PC-9 (cell line): Measurements from ENCODE around the gene SNX8. TPM values are rescaled to one million over a fixed set of nuclear protein-coding genes. Genes with fewer than 3 reads are reported as not detected.

Source experiments
- Bru-seq: library from RNA; stranded (reverse); fragments of 400-500 nt; gene quantifications from one replicate; lab custom pipeline; 2021; lab: Mats Ljungman, UMichigan
- BruChase-seq, 2 experiments: library from RNA; stranded (reverse); fragments of 400-500 nt; gene quantifications; one replicate each; lab custom pipeline; 2021; lab: Mats Ljungman, UMichigan
- BruUV-seq: library from RNA; stranded (reverse); fragments of 400-500 nt; replicated peaks from 2 replicates; lab custom pipeline; 2021; lab: Mats Ljungman, UMichigan
- CTCF ChIA-PET: fragments of 300-600 bp; sonication (Branson Sonifier 250); formaldehyde crosslinking; loops from one replicate; lab custom pipeline; 2022; ENCODE audit warnings: antibody characterized with exemption; lab: Charles Lee
- POLR2A ChIA-PET: fragments of 300-600 bp; sonication (Branson Sonifier 250); formaldehyde crosslinking; loops from one replicate; lab custom pipeline; 2022; ENCODE audit warnings: antibody characterized with exemption; ENCODE audit not compliant: unreplicated experiment; lab: Charles Lee
- DNase-seq, 2 experiments: peaks; one replicate each; pipeline versions ENCODE4 v3.0.0 to v3.0.0-alpha.2; 2015 to 2022; ENCODE audit warnings: mixed read lengths in 1 of 2
- H2AFZ ChIP-seq: fragments of 200-600 bp; sonication (generic); 2 replicates; pipeline ENCODE4 v1.8.1; 2017; ENCODE audit warnings: antibody characterized with exemption
- H3F3A ChIP-seq: fragments of 200-600 bp; sonication (generic); 2 replicates; pipeline ENCODE4 v1.8.1; 2017; ENCODE audit warnings: antibody characterized with exemption, mild to moderate bottlenecking, low read depth; ENCODE audit not compliant: insufficient read depth
- H3K27ac ChIP-seq: fragments of 200-600 bp; sonication (generic); 2 replicates; pipeline ENCODE4 v1.6.1; 2016; ENCODE audit warnings: mixed run types
- H3K27me3 ChIP-seq: fragments of 200-600 bp; sonication (generic); 2 replicates; pipeline ENCODE4 v1.6.1; 2016; ENCODE audit warnings: low read depth, mixed run types; ENCODE audit not compliant: insufficient read depth
- H3K36me3 ChIP-seq: fragments of 200-600 bp; sonication (generic); 2 replicates; pipeline ENCODE4 v1.6.1; 2016; ENCODE audit warnings: low read depth, mixed run types
- H3K4me1 ChIP-seq: fragments of 200-600 bp; sonication (generic); replicated peaks from 2 replicates; pipeline ENCODE4 v1.6.1; 2016; ENCODE audit warnings: mixed run types; ENCODE audit not compliant: insufficient read depth
- H3K4me2 ChIP-seq: fragments of 200-600 bp; sonication (generic); 2 replicates; pipeline ENCODE4 v1.6.1; 2017; ENCODE audit warnings: mixed run types
- H3K4me3 ChIP-seq: fragments of 200-600 bp; sonication (generic); 2 replicates; pipeline ENCODE4 v1.6.1; 2016; ENCODE audit warnings: mixed run types
- H3K79me2 ChIP-seq: fragments of 200-600 bp; sonication (generic); 2 replicates; pipeline ENCODE4 v1.6.1; 2017; ENCODE audit warnings: low read depth, mixed run types
- H3K9me2 ChIP-seq: fragments of 200-600 bp; sonication (generic); 2 replicates; pipeline ENCODE4 v1.8.1; 2017; ENCODE audit warnings: mild to moderate bottlenecking; ENCODE audit not compliant: insufficient read depth
- H3K9me3 ChIP-seq: fragments of 200-600 bp; sonication (generic); 2 replicates; pipeline ENCODE4 v1.8.1; 2016; ENCODE audit warnings: low read depth; ENCODE audit not compliant: insufficient read depth
- H4K20me1 ChIP-seq: fragments of 200-600 bp; sonication (generic); 2 replicates; pipeline ENCODE4 v1.8.1; 2017; ENCODE audit not compliant: insufficient read depth
- CTCF ChIP-seq: fragments of 200-600 bp; sonication (generic); conservative IDR thresholded peaks from 2 replicates; pipeline ENCODE4 v1.6.1; 2017; ENCODE audit warnings: mixed run types, antibody characterized with exemption, mild to moderate bottlenecking, moderate library complexity
- EZH2 ChIP-seq: fragments of 200-600 bp; sonication (generic); IDR thresholded peaks from 2 replicates; pipeline ENCODE4 v1.8.0; 2017; ENCODE audit warnings: antibody characterized with exemption, low read depth
- intact Hi-C: fragments of 100-400 bp; cut with micrococcal nuclease; formaldehyde crosslinking; loops from one replicate; pipeline ENCODE4 v1.10.0; 2022; ENCODE audit not compliant: unreplicated experiment
- long read RNA-seq: library from polyadenylated mRNA; stranded (forward); transcript quantifications from one replicate; pipeline ENCODE4 v2.0.0, GENCODE V29; 2022
- total RNA-seq: library from RNA; stranded (reverse); gene quantifications from 2 replicates; pipeline ENCODE4 v1.2.3, GENCODE V29; 2021

The SNX8 gene
- 73.9 and 102 TPM in 2 replicates for total RNA-seq
- Bru-seq, nascent RNA = percentile 78 among the genes with signal in this experiment
- BruChase-seq, experiment 1, labeled RNA remaining after a 2-hour chase = percentile 72 among the genes with signal in this experiment
- BruChase-seq, experiment 2, labeled RNA remaining after a 6-hour chase = percentile 78 among the genes with signal in this experiment
- long read RNA-seq, full-length matches to known transcripts = 72 of 106 reads
- long read RNA-seq, partial matches to known transcripts = 4 of 106 reads
- long read RNA-seq, other reads (novel, unspliced or antisense) = 30 of 106 reads

- Histone ChIP-seq H3K4me1 (0 out of 2 replicates have a peak, but pooled peaks cover 4% of the 10 kb centered on the region), H3K27ac (no peak within 1 kb of the TSS), H3K36me3 (no peaks in the 10 kb centered on the region), H3F3A (peaks cover 22% of the 10 kb centered on the region; the same call in 1 of the 2 replicates), H3K4me2 (peak within 1 kb of the TSS; percentile 72), H3K27me3 (no peaks in the 10 kb centered on the region), H4K20me1 (no peaks in the 10 kb centered on the region), H3K79me2 (peaks cover 31% of the 10 kb centered on the region), H3K9me3 (no peaks in the 10 kb centered on the region), H3K4me3 (peak within 1 kb of the TSS; percentile 72), H2AFZ (peak within 1 kb of the TSS; percentile 86), H3K9me2 (no peaks in the 10 kb centered on the region)
- POLR2A ChIA-PET = no interaction called here
- TF ChIP-seq CTCF (no peak), EZH2 (no peak)
- no TSS peak for BruUV-seq
- DNase-seq = peak; percentile 87 to 100
- intact Hi-C loops = loop anchor here (1.0 to 5.0 kb wide), 4 partner anchors 38 to 208 kb away; partner anchors contain the start of gene EIF3B
- CTCF ChIA-PET = interaction anchor here (0.7 kb wide), 1 partner anchor 45 kb away, joined by 4 read pairs; no protein-coding TSS in a partner anchor
These were observed at the start of gene SNX8 for GRCh38 chr7:2314209-2314955. TSS of gene SNX8 (minus strand) at chr7:2314441. CDS start at chr7:2314421, 20 bp downstream.

- no peak overlapping the region for H2AFZ ChIP-seq
- peaks cover 61% of the 10 kb centered on the region for H3F3A ChIP-seq
- no peaks in the 10 kb centered on the region for H3K9me2 ChIP-seq
- H3K4me3 ChIP-seq = no peak overlapping the region
- CTCF ChIA-PET = no interaction called here
- no peak for TF ChIP-seq EZH2
- TF ChIP-seq CTCF = no peak
- no peak overlapping the region for H3K27ac ChIP-seq
- DNase-seq = no peak
- peaks cover 83% of the 10 kb centered on the region for H3K36me3 ChIP-seq
- intact Hi-C loops = no loop called here
- peaks cover 98% of the 10 kb centered on the region for H4K20me1 ChIP-seq
- peaks cover 5% of the 10 kb centered on the region for H3K4me1 ChIP-seq
- H3K79me2 ChIP-seq = peaks cover 87% of the 10 kb centered on the region
- POLR2A ChIA-PET = no interaction called here
- H3K27me3 ChIP-seq = no peaks in the 10 kb centered on the region
- H3K9me3 ChIP-seq = no peaks in the 10 kb centered on the region
- no TSS peak for BruUV-seq
- H3K4me2 ChIP-seq = no peak overlapping the region
These were observed 48.3 kb upstream of the SNX8 start for GRCh38 chr7:2362385-2363088.

GRCh38 chr7:2360796-2361195, 46.6 kb upstream of the SNX8 start:
- CTCF ChIA-PET = no interaction called here
- no peaks in the 10 kb centered on the region for H3K9me2 ChIP-seq
- no peak overlapping the region for H3K4me2 ChIP-seq
- H3K36me3 ChIP-seq = peaks cover 76% of the 10 kb centered on the region
- peaks cover 99% of the 10 kb centered on the region for H3K79me2 ChIP-seq
- peaks cover 100% of the 10 kb centered on the region for H4K20me1 ChIP-seq
- BruUV-seq = no TSS peak
- TF ChIP-seq EZH2 (no peak), CTCF (no peak)
- H3K9me3 ChIP-seq = no peaks in the 10 kb centered on the region
- H3F3A ChIP-seq = peaks cover 69% of the 10 kb centered on the region
- intact Hi-C loops = no loop called here
- H3K4me1 ChIP-seq = peaks cover 18% of the 10 kb centered on the region
- no peak overlapping the region for H2AFZ ChIP-seq
- H3K27me3 ChIP-seq = no peaks in the 10 kb centered on the region
- POLR2A ChIA-PET = interaction anchor here (0.6 kb wide), 1 partner anchor 98 kb away, joined by 4 read pairs; no protein-coding TSS in a partner anchor
- no peak overlapping the region for H3K4me3 ChIP-seq
- no peak for DNase-seq
- H3K27ac ChIP-seq = no peak overlapping the region
